GM23338 (cell line): Measurements from ENCODE around the gene TNS1.

Experiments
- CREB1 ChIP-seq: fragments of 250-450 bp; sonication (Bioruptor Pico); IDR thresholded peaks from 2 replicates; pipeline ENCODE4 v1.5.0; 2020; ENCODE audit warnings: low read depth, mild to moderate bottlenecking, moderate library complexity
- CTCF ChIP-seq, 2 experiments: fragments of 200-600 bp in 1 of 2; sonication (generic) in 1 of 2; conservative IDR thresholded peaks; 2 replicates each; pipeline versions ENCODE4 v1.5.1 to v1.6.1; 2016 to 2017; ENCODE audit warnings: antibody characterized with exemption in 2 of 2, low read depth in 2 of 2, mild to moderate bottlenecking in 2 of 2, moderate library complexity in 1 of 2
- ETS1 ChIP-seq: IDR thresholded peaks from 2 replicates; pipeline ENCODE4 v1.6.1; 2016; ENCODE audit warnings: antibody characterized with exemption
- EZH2 ChIP-seq: fragments of 200-600 bp; sonication (generic); IDR thresholded peaks from one replicate; pipeline ENCODE4 v1.8.0; 2017; ENCODE audit warnings: antibody characterized with exemption, mild to moderate bottlenecking, low read depth; ENCODE audit not compliant: unreplicated experiment
- EZH2phosphoT487 ChIP-seq: fragments of 200-600 bp; sonication (generic); IDR thresholded peaks from one replicate; pipeline ENCODE4 v1.8.1; 2018; ENCODE audit warnings: antibody characterized with exemption; ENCODE audit not compliant: unreplicated experiment
- JUNB ChIP-seq: IDR thresholded peaks from one replicate; pipeline ENCODE4 v1.6.1; 2016; ENCODE audit warnings: antibody characterized with exemption; ENCODE audit not compliant: unreplicated experiment
- NANOG ChIP-seq: IDR thresholded peaks from 2 replicates; pipeline ENCODE4 v1.6.1; 2016; ENCODE audit warnings: antibody characterized with exemption, borderline replicate concordance
- POLR2AphosphoS5 ChIP-seq: IDR thresholded peaks from 2 replicates; pipeline ENCODE4 v1.6.1; 2016; ENCODE audit warnings: antibody characterized with exemption, low read depth
- REST ChIP-seq: IDR thresholded peaks from one replicate; pipeline ENCODE4 v1.6.1; 2018; ENCODE audit warnings: antibody characterized with exemption; ENCODE audit not compliant: unreplicated experiment
- ZNF331 ChIP-seq: fragments of 250-450 bp; sonication (Bioruptor Pico); IDR thresholded peaks from 2 replicates; pipeline ENCODE4 v1.5.0; 2020; ENCODE audit warnings: low read depth, mild to moderate bottlenecking, moderate library complexity
- ZNF462 ChIP-seq: fragments of 250-450 bp; sonication (Bioruptor Pico); IDR thresholded peaks from 2 replicates; pipeline ENCODE4 v1.5.0; 2020; ENCODE audit warnings: mild to moderate bottlenecking, moderate library complexity

GRCh38 chr2:217960351-217960750 lies 42.4 kb downstream of the TNS1 start:
- TF ChIP-seq CTCF (conservative IDR thresholded peaks at IDR 0.05; ENCODE audit: low read depth in 2 of 2) (no peak), POLR2AphosphoS5 (no peak), ETS1 (no peak), EZH2 (no peak), REST (no peak), EZH2phosphoT487 (no peak), ZNF462 (CRISPR knock-in tag) (no peak), JUNB (no peak), ZNF331 (CRISPR knock-in tag) (no peak), CREB1 (CRISPR knock-in tag) (no peak), NANOG (no peak)
